ENCODE data around the gene CYBA.

Gene CYBA

DNA sequence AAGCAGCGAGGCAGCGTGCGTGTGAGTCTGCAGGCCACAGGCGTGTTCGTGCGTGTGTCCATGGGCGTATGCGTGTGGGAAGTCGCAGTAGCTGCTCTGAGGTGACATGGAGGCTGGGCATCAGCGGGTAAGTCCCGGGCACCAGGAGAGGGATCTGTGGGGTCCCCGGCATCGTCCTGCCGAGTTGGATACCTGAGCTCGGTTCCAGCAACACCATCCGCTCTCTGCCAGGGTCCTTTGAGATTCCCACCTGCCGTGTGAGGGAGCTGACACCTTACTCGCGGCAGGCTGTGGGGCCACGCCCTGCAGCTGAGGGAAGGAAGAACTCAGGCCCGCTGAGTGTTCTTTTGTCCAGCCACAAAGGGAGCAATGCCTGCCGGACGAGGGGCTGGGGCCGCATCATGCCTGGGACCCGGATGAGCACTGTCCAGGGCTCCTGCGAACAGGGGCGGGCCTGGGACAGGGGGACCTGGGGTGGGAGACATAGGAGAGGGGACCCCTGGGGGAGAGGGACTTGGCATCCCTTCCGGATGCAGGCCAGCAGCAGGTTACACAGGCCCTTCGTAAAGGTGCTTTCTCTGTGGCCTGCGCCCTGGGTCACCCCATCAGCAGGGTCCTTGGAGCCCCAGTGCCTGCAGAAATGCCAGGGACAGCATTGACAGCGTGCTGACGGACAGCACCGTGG lies 40.4 kb upstream of the CYBA start:
- DNase-seq = no peak
- no peak for TF ChIP-seq GATA1 (IDR thresholded peaks at IDR 0.05; ENCODE audit: low read depth, low read length)
- TF ChIP-seq POLR2A (IDR thresholded peaks at IDR 0.05; ENCODE audit: low read length) = no peak

DNA sequence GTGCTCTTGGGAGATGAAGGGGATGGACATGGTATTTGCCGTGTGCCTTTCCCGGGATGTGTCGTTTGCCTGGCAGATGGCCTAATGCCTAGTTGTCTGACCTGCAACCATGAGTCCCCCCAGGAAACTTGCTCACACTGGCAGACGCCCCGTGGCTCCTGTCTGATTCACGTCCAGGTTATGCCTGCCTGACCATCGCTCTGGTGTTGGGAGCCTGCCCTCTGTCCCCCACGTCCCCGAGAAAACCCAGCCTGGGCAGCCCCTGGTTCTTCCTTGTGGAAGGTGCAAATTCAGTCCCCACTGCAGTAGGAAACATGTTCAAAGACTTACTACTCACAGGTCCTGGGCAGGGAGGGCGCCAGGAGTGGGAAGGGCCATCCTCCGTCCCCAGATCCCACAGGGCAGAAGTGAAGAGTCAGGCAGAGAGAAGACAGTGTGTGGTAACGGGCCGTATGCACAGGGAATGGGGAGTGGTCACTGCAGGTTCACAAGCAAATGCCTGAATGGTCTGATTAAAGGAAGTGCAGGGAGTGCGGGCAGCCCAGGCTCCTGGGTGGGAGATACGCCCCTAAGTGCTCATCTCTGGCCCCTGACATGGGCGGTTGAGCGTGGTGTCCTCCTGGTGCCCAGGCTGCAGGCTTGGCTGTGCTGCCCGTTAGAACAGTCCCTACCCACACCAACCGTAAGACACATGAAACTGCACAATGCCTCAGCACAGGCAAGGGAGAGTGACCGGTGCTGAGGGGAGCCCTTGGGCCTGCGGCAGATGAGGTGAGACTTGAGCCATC lies 39.7 kb upstream of the CYBA start:
- TF ChIP-seq POLR2A (IDR thresholded peaks at IDR 0.05; ENCODE audit: low read length) (no peak), GATA1 (IDR thresholded peaks at IDR 0.05; ENCODE audit: low read depth, low read length) (no peak)

DNA sequence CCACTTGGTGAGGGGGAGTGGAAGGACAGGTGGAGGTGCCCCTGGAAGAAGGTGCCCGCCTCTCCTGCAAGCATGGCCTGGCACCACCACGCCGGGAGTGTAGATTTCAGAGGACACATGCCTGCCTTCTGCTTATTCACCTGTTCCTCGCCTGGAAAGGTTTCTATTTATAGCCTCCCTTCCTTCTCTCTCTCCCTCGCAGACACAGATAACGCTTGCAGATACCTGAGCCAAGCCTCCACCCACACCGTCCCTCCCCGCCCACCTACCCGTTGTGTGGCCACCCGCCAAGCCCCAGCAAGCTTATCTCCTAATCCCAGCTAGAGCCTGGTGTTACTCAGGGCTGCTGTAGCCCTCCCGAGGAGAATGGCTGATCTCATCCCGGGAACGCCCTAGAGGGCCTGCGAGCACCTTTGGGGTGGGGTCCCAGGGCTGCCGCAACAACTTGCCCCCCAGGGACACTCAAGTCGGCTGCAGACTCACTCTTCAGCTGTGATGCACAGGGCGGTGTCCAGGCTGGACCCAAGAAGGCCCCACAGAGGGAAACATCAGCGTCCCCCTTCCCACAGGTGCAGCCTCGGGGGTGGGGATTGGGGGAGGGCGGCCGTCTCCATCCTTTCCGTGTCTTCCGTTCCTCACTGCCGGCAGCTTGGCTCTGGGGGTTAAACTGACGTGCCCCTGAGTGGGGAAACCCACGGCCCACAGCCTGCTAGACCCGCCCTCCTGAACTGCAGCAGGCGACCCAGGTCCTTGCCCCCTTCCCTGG lies 37.3 kb upstream of the CYBA start:
- TF ChIP-seq POLR2A (IDR thresholded peaks at IDR 0.05; ENCODE audit: low read length) (no peak), GATA1 (IDR thresholded peaks at IDR 0.05; ENCODE audit: low read depth, low read length) (no peak)
- peak; percentile 86 to 88 for DNase-seq

More for the DNA sequence above, 39.7 kb upstream of the CYBA start:
- no peak for DNase-seq

DNA sequence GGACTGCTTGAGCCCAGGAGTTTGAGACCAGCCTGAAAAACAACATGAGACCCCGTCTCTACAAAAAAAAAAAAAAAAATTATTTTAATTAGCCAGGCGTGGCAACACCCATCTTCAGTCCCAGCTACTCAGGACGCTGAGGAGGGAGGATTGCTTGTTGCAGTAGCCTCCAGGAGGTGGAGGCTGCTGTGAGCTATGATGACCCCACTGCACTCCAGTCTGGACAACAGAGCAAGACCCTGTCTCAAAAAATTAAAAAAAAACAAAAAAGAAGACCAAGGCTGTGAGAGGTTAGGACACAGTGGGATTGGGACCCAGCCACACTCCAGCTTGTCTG lies 36.8 kb upstream of the CYBA start:
- TF ChIP-seq POLR2A (IDR thresholded peaks at IDR 0.05; ENCODE audit: low read length) (no peak), GATA1 (IDR thresholded peaks at IDR 0.05; ENCODE audit: low read depth, low read length) (no peak)
- no peak for DNase-seq

DNA sequence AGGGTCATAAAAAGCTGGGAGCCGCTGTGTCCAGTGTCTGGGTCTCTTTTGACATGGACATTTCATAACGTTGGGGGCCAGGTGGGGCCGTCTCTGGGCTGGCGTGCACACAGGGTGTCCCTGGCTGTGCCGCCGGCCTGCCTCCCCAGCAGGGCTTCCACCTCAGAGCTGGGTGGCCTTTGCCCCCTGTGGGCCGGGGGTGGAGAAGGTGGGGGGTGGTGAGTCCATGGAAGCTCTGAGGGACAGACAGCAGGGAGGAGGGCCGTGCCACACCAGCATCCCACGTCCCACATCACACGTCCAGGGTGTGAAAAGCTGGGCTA lies 36.4 kb upstream of the CYBA start:
- TF ChIP-seq POLR2A (IDR thresholded peaks at IDR 0.05; ENCODE audit: low read length) (no peak), GATA1 (IDR thresholded peaks at IDR 0.05; ENCODE audit: low read depth, low read length) (no peak)

DNA sequence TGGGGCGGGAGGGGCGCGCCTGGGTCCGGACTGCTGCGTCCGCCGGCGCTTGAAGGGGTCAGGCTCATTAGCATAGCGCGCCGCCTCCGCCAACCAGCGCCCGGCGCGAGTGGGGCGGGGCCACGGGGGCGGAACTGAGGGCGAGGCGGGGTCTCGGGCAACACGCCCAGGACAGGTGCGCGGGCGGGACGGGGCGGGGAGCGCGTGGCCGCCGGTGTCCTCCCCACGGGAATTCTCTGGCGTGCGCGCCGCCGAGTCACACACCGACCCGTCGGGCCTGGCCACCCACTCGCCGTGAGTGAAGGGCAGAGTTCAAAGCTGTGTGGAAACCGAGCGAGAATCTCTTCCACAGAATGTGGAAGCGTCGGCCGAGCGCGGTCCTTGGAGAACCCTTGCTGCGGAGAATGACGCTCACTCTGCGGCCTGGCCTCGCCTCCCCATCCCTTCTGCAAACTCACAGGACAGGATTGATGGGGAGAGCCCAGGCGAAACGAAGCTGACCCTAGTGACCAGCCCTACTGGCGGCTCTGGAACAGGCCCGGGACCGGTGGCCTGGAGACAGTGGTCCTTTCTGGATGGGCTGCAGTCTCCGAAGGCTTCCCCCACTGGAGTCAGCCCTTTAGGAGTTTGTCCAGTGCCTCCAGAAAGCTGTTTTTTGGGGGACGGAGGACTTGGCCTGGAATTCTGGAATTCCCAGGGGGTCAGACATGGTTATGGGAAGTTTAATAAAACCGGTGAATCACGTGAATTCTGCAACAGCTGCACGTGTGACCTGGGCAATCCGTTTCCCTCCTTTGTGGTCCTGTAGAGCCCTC lies 35.8 kb upstream of the CYBA start, which contains the start of gene SNAI3:
TSS of gene SNAI3 (minus strand) at position 69 of the 815 bp plus-strand sequence. CDS start 101 bp downstream, outside the sequence.
- peak; percentile 66 to 70 for DNase-seq
- TF ChIP-seq GATA1 (IDR thresholded peaks at IDR 0.05; ENCODE audit: low read depth, low read length) (no peak), POLR2A (IDR thresholded peaks at IDR 0.05; ENCODE audit: low read length) (no peak)

More for the DNA sequence above, 36.4 kb upstream of the CYBA start:
- no peak for DNase-seq

DNA sequence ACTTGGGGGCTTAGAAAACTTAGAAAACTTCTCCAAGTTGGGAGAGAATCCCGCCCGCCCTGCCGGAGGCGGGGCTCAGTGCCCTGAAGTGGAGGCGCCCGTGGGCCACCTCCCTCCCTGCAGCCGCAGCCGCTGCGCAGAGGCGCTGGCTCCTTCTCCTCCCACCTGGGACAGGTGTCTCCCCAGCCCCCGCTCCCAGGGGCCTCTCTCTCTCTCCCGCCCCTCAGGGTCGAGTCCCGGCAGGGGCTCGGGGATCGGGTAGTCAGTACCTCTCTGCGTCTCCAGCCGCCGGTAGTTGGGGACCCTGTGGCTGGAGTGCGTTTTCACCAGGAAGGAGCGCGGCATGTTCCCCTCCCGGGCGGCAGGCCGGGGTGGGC lies 35.2 kb upstream of the CYBA start:
- TF ChIP-seq GATA1 (IDR thresholded peaks at IDR 0.05; ENCODE audit: low read depth, low read length) (no peak), POLR2A (IDR thresholded peaks at IDR 0.05; ENCODE audit: low read length) (no peak)
- DNase-seq = no peak

DNA sequence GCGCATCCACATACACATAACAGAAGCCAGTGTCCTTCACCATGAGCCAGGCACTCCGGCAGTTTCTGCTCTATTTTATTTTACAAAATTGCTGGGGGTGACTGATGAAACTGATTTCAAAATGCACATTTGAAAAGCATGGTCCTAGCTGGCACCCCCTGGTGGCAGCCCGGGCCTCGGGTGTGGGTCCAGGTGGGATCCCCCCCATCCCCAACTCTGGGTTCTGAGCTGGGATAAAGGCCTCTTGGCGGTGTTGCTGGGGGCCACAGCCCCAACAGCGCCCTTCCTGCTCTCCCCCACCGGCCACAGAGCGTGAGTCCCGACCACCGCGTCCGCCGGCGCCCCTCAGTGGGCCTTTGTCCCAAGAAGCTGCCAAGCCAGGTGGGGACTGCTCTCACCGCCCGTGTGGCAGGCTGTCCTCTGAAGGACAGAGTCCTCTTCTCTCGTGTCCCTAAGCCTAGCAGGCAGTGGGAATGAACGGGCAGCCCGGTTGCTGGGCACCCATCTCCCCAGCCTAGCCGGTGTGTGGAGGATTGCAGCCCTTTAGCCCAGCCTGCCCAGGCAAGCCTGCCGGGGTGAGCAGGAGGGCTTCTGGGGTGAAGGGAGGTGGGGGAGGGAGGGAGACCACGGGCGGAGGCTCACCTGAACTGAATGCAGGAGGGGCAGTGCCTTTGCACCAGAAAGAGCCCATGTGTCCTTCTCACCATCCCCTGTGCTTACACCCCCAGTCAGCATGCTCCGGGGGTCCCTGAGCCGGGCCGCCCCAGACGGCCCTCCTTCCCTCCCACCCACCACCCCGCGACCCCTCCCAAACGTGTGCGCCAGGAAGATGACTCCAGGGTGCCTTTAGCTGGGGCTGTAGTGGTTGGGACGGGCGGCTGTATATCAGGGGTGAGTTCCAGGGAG lies 34.6 kb upstream of the CYBA start:
- DNase-seq = peak in 1 of 2 experiments; percentile 21

DNA sequence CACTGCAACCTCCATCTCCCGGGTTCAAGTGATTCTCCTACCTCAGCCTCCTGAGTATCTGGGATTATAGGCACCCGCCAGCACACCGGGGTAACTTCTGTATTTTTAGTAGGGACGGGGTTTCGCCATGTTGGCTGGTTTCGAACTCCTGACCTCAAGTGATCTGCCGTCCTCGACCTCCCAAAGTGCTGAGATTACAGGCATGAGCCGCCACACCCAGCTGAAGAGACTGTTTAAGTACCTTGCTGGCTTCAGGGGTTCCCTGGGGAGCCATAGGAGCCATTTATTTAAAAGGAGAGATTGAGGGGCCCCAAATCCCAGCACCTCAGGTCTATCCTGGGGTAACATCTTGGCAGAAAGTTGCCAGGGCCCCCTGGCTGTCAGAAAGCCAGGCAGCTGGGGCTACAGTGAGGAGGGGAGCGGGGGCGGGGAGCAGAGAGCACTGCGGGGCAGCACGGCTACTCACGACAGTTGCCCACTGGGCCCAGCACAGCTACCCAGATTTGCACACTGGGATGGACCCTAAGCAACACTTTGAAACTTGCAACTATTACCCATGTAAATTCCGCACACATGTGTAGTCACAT lies 33.8 kb upstream of the CYBA start:
- DNase-seq = no peak
- TF ChIP-seq POLR2A (IDR thresholded peaks at IDR 0.05; ENCODE audit: low read length) = no peak
- no peak for TF ChIP-seq GATA1 (IDR thresholded peaks at IDR 0.05; ENCODE audit: low read depth, low read length)

More for the DNA sequence above, 34.6 kb upstream of the CYBA start:
- TF ChIP-seq GATA1 (IDR thresholded peaks at IDR 0.05; ENCODE audit: low read depth, low read length) (no peak), POLR2A (IDR thresholded peaks at IDR 0.05; ENCODE audit: low read length) (no peak)

DNA sequence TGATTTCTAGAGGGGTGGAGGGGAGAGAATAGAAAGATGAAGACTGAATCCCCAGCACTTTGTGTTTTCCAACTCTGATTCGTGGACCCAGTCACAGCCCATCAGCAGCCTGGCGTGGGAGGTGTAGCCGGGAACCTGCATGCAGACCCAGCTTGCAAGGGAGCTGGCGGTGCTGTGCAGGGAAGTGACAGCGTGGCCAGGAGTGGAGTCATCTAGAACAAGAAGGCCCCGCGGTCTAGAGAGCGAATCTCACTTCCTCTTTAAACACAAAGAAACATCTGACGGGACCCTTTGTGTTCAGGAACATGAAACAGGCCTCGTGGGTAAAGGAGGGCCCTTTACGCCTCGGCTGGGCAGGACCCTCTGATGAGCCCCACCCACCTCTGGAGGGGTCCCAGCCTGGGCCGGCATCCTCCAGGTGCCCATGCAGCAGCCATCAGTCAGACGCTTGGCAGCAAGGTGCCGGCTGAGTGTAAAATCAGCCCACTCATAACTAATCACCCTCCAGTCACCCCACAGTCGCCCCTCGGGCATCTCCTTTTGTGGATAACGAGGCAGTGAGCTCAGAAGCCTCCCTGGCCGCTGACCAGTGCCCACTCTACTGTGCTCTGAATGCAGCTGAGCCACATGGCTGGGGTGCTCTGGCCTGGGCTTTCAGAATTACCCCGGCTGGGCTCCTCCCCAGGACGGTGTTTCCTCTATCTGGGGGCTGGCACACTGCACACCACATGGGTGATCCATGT lies 31.0 kb upstream of the CYBA start:
- no peak for TF ChIP-seq POLR2A (IDR thresholded peaks at IDR 0.05; ENCODE audit: low read length)
- TF ChIP-seq GATA1 (IDR thresholded peaks at IDR 0.05; ENCODE audit: low read depth, low read length) = no peak
- DNase-seq = no peak

DNA sequence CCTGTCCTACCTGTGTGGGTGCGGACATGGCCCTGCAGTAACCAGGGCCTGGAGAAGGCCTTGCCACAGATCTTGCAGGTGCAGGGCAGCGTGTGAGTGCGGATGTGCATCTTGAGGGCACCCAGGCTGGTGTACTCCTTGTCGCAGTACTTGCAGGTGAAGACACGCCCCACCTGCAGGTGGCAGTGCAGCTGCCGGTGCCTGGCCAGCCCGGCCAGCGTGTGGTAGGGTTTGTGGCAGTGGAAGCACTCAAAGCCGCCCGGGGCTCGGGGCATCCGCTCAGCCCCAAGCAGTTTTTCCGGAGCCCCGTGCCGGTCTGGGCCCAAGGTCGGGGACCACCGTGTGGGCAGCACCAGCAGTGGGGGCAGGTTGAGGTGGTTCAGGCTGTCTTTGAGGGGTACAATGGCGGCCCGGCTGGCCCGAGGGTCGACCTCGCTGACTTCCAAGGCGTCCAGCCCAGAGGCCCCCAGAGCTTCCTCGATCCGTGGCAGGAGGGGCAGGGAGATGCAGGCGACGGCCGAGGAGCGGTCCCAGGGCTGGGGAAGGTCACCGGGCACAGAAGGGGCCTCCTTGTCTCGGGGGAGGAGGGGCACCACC lies 30.3 kb upstream of the CYBA start:
- TF ChIP-seq GATA1 (IDR thresholded peaks at IDR 0.05; ENCODE audit: low read depth, low read length) = no peak
- no peak for TF ChIP-seq POLR2A (IDR thresholded peaks at IDR 0.05; ENCODE audit: low read length)
- peak in 1 of 2 experiments; percentile 37 for DNase-seq
